Stimulated activated naive CD4-positive, alpha-beta T cell (primary cell): ENCODE data around the gene DNER.

Experiments used
- DNase-seq, 6 experiments: peaks; one replicate each; lab custom pipeline; 2025; lab: John Stamatoyannopoulos, UW

DNER gene

DNA sequence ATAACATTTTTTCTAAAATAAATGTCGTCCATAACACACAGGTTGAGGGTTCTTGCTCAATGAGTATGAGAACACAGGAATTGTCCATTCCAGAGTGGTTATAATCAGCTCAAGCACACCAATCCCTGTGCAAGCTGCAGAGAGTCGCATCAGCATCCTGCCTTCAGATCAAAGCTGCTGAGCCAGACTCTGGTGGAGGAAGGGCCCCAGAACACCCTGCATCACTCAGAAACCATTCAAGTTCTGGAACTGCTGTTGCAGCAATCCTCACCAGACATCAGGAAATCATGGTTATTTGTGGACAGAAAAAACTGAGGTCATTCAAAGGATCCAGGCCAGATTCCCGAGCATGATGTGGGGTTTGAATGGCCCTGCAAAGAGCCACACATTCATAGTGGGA, 44.5 kb downstream of the DNER start:
- no peak for DNase-seq

- DNase-seq: no peak
Measured at GRCh38 chr2:229666811-229667210, 47.5 kb downstream of the DNER start.

- no peak for DNase-seq
Measured at GRCh38 chr2:229665158-229665557, 49.2 kb downstream of the DNER start.

GRCh38 chr2:229661478-229661877, 52.9 kb downstream of the DNER start:
- DNase-seq: no peak

GRCh38 chr2:229660951-229661350, 53.4 kb downstream of the DNER start:
- no peak for DNase-seq

- no peak for DNase-seq
Measured at GRCh38 chr2:229660391-229660790, 54.0 kb downstream of the DNER start.

DNA sequence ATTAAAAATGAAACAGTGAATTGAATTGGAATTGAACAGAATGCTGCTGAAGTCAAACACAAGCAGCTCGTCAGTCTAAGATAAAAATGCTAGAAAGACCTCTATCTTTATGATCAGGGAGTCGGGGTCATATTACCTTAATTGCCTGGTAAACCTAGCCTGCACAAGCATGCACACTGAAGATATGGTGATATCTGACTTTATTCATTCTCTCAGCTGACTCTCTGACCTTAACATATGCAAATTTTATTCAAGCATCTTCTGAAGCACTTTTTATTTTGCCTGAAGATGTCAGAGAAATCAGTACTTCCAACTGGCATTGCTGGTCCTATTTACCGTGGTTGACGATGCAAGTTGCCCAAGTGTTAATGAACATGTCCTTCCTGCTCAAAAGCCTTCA, 56.4 kb downstream of the DNER start:
- DNase-seq: no peak

DNA sequence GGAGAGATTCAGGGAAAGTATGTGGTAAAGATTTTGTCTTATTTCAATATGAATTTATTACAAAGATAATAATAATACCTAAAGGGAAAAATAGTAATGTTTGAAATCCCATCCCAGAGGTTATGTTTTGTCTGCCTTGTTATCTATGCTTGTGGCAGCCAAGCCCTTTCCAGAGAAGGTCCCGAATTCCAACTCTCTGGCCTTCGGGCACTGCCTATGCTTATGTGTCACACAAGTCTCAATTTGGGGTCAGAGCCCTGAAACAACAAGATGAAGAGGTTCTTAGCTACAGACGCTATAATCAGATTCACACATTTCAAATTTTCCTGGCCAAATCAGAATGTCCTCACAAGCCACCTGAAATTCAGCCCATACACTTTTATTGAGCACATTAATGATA, 59.9 kb downstream of the DNER start:
- DNase-seq: no peak

DNA sequence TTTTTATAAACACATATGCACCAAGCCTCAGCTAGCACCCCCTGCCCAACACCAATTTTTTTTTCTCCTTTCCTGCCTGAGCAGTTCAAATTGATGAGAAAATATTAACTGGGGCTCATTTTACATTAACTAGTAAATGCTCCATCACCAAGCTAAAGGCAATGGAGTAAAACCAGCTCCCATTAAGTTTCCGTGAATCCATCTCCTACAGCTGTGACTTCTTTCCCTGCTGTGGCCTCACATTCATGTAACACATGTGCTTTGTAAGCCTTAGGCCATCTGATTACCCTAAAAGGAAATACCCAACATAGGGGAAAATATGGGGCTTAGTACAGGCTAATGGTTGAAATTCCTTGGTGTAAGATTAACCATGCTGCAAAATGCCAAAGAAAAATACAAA, 60.8 kb downstream of the DNER start:
- DNase-seq: no peak

GRCh38 chr2:229652796-229653195, 61.6 kb downstream of the DNER start:
- DNase-seq: no peak

DNA sequence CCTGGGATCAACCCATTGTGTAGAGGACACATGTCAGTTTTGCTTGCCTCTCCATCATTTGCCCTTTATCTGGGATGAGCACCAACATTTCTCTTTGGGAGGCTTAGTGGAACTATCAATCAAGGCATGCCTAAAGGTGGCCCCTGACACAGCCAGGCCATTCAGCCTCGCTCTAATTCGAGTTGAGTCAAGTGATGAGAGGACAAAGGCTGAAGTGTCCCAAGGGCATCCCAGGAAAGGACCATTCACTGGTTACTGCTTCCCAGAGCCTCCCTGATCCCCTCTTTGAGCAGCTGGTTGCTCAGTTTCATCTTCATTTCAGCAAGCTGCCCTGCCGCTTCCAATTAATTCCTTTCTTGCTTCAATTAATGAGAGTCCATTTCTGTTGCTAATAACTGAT, 63.5 kb downstream of the DNER start:
- no peak for DNase-seq

DNA sequence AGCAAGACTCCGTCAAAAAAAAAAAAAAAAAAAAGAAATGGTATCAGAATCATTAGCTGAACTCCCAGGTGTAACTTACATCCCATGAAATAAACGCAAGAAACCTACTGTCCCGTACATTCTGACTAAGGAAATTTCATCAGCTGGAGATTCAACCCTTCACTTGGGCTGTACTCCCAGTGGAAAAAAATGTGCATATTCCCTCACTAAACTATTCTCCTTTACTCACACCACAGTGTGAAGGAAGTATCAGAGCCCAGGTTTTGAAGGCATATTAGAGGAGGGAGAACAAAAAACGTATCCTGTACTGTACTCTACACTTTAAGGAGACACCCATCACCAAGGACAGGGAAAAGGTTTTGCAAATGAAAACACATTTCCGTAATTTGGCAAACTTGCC, 64.3 kb downstream of the DNER start:
- no peak for DNase-seq

- no peak for DNase-seq
Measured at GRCh38 chr2:229646186-229646723, 68.1 kb downstream of the DNER start.

DNA sequence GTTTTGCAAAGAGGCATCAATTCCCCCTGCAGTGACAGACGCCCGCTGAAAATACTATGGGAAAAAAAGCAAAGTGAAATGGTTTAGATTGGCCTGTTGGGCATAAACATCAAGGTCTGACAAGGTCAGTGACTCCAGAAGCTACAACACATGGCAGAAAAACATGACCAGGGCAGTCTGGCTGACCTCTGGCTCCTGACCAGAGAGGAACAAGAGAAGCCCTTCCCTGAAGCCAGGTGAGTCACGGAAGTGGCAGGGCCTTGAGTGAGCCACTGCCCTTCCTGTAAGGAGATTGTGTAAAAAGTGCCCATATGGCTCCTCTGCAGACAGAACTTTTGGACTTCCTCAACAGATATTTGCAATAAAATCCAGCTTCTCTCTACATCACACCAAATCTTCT, 72.0 kb downstream of the DNER start:
- no peak for DNase-seq

GRCh38 chr2:229641676-229642075, 72.7 kb downstream of the DNER start:
- DNase-seq: no peak

DNA sequence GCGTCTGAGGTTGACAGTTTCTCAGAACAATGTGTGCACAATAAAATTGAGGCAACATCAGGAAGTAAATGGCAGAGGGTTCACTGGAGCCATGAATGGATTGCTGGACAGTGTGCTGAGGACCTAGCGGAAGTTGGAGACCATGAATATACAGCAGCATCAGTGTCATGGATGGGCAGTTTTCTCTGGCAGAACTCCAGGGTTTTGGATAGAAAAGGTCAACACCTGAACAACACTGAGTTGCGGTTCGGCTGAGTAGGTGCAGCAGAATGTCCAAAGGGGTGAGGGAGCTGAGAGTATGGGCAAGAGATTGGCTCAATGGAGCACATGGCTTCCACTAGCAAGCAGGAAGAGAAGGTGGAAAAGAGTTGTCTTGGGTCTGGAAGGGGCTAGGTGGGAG, 73.7 kb downstream of the DNER start:
- no peak for DNase-seq

DNA sequence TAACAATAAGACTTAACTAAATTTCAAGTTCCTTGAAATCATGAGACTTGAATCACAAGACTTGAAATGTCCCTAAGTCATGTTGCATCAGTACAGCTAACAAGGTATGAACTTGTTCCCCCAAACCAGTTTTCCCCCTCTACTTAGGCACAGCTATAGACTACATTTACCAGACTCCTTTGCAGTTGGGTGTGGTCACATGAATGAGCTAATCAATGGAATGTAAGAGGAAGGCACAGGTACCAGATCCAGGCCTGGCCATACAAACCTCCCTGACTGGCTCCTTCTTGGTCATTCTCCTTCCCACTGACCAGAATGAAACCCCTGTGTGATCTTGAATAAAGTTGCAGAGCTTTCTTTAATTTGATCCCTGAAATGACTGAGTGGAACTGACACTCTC, 77.8 kb downstream of the DNER start:
- DNase-seq: no peak

GRCh38 chr2:229635371-229635680, 79.0 kb downstream of the DNER start:
- no peak for DNase-seq

DNA sequence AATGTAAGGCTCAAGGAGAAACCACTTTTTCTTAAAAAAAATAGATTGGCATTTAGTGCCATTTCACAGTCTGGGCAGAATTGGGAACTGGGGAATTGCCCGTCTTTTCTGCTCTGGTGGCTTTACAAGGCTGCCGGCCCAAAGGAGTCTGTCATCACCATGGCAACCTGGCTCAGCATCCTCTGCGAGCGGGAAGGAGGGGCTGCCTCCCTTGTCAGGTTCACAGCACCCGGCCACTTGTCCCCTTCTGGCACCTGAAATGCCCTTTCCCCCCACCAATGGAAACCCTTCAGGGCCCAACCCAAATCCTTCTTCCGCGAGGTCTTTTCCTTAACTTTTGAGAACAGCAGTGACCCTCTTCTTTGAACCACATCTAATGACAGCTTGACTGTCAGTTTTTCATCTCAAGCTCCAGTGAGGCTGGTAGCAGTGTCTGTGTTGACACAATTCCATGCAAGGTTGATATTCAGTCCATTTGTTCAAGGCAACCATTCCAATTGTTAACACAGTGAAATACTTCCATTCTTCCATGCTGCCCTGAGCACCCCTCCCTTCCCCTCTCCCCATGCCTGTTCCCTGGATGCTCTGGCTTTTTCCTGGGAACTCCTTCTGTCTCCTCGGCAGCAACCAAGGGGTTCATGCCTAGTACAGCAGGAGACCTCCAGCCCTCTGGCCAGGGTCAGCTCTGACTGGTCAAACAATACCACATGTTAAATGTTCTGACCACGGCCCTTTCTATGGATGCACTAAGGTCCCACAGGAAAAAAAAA, 79.6 kb downstream of the DNER start:
- DNase-seq: no peak

GRCh38 chr2:229633556-229633955, 80.8 kb downstream of the DNER start:
- DNase-seq: no peak

GRCh38 chr2:229629039-229629438, 85.3 kb downstream of the DNER start:
- DNase-seq: no peak

DNA sequence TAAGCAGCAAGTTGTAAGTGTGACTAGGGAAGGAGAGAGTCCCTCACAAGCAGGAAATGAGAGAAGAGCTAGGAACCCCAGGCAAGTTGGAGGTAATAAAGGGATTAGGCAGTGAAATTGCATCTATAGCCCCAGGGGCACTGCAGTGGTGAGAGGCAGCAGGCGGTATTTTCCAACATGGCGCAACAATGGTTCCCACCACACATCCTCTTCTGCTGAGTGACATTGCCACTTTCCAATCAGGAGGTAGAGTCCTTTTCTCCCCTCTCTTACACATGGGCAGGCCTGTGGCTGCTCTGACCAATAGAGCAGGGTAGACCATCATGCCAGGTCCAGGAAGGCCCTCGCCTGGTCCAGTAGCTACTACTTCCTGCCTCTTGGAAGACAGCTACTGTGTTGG, 86.6 kb downstream of the DNER start:
- no peak for DNase-seq

DNA sequence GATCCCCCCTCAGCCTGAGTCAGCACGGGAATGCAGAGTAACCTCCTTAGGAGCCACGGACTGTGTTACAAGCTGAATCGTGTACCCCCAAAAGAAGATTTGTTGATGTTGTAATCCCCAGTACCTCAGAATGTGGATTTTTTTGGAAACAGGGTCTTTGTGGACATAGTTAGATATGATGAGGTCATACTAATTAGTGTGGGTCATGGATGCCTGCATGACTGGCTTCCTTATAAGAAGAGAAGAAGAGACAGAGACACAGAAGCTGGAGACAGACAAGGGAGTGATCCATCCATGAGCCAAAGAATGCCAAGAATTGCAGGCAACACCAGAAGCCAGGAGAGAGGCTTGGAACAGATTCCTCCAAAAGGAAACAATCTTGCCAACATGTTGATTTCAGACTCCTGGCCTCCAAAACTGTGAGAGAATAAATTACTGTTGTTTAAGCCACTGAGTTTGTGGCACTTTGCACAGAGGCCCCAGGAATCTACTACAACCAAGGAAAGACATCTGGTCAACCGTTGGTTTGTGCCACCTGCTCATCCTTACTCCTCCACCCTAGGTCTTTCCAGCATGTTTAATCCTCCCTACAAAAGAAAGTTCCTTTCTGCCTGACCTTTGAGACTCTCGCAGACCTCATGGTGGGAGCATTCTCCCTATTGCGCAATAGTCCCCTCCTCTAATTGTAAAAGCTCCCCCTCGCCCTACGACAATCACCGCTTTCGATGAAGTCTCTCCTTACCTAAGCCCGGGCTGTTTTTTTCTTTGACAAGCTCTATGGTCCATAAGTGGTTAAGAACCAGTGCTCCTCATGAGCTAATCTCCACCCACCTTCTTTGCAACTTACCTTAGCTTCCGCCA, 91.6 kb downstream of the DNER start:
- no peak for DNase-seq
